ENCODE results near the gene CFAP46.

The CFAP46 gene

GRCh38 chr10:132788831-132789219 lies 153.5 kb downstream of the CFAP46 start:
- H3K9me3 ChIP-seq (ENCODE audit: insufficient read depth, low read length) = no peaks in the 10 kb centered on the region
- peak overlapping the region; percentile 56 for H3K9ac ChIP-seq (ENCODE audit: insufficient read length, low read depth)
- H3K4me3 ChIP-seq (ENCODE audit: insufficient read length, low read depth) = peak overlapping the region; percentile 18
- TF ChIP-seq SUZ12 (IDR thresholded peaks at IDR 0.05; ENCODE audit: extremely low read depth, insufficient read depth, insufficient read length) (peak; percentile 64), YY1 (IDR thresholded peaks at IDR 0.05; ENCODE audit: insufficient read depth, insufficient read length) (no peak), ZNF274 (IDR thresholded peaks at IDR 0.05; ENCODE audit: low read depth, low read length) (no peak)
- DNase-seq (ENCODE audit: low read depth, low spot score) = no peak
- H3K27me3 ChIP-seq (ENCODE audit: insufficient read depth, insufficient read length) = peaks cover 74% of the 10 kb centered on the region
- no peaks in the 10 kb centered on the region for H3K4me1 ChIP-seq (ENCODE audit: insufficient read depth, insufficient read length)
- H3K36me3 ChIP-seq (ENCODE audit: insufficient read depth, insufficient read length, low read length) = no peaks in the 10 kb centered on the region

DNA sequence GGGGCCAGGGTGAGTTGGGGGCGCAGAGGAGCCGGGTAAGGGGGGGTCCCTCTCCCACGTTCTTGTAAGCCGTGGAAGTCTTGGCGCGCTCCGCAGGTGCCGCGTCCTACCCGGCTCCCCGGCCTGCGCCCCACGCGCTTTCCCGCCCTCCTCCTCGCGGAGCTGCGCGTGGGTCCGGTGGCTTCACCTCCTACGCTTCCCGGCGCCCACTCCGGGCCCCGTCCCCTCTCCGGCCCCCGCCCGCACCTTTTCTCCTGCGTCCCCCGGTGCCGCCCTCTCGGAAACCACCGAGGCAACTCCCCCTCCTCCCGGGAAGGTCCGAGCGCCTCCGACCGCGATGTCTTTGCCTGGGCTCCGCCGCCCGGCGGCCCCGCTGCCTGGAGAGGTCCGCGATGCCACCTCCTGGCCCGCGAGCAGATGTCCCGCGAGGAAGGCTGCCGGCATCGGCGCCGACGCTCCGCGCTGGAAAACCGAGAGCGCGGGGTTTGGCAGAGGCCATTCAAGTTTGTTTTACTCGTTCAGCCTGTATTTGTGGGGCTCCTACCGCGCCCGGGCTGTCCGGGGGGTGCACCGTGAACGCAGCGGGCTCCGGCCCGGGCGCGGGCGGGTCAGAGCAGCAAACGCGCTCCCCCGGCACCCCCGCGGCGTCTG lies 154.1 kb downstream of the CFAP46 start:
- H3K4me3 ChIP-seq (ENCODE audit: insufficient read length, low read depth) = peak overlapping the region; percentile 18
- H3K27me3 ChIP-seq (ENCODE audit: insufficient read depth, insufficient read length) = peaks cover 78% of the 10 kb centered on the region
- no peaks in the 10 kb centered on the region for H3K9me3 ChIP-seq (ENCODE audit: insufficient read depth, low read length)
- H3K9ac ChIP-seq (ENCODE audit: insufficient read length, low read depth) = peak overlapping the region; percentile 32
- no peaks in the 10 kb centered on the region for H3K4me1 ChIP-seq (ENCODE audit: insufficient read depth, insufficient read length)
- H3K36me3 ChIP-seq (ENCODE audit: insufficient read depth, insufficient read length, low read length) = no peaks in the 10 kb centered on the region
- DNase-seq (ENCODE audit: low read depth, low spot score) = no peak
- peak; percentile 22 for TF ChIP-seq SUZ12 (IDR thresholded peaks at IDR 0.05; ENCODE audit: extremely low read depth, insufficient read depth, insufficient read length)
- no peak for TF ChIP-seq ZNF274 (IDR thresholded peaks at IDR 0.05; ENCODE audit: low read depth, low read length)

- no peaks in the 10 kb centered on the region for H3K36me3 ChIP-seq (ENCODE audit: insufficient read depth, insufficient read length, low read length)
- DNase-seq (ENCODE audit: low read depth, low spot score) = no peak
- H3K9me3 ChIP-seq (ENCODE audit: insufficient read depth, low read length) = no peaks in the 10 kb centered on the region
- no peak for TF ChIP-seq YY1 (IDR thresholded peaks at IDR 0.05; ENCODE audit: insufficient read depth, insufficient read length)
- no peak for TF ChIP-seq ZNF274 (IDR thresholded peaks at IDR 0.05; ENCODE audit: low read depth, low read length)
- no peak for TF ChIP-seq SUZ12 (IDR thresholded peaks at IDR 0.05; ENCODE audit: extremely low read depth, insufficient read depth, insufficient read length)
- peak overlapping the region; percentile 24 for H3K4me3 ChIP-seq (ENCODE audit: insufficient read length, low read depth)
- H3K9ac ChIP-seq (ENCODE audit: insufficient read length, low read depth) = peak overlapping the region; percentile 32
- H3K4me1 ChIP-seq (ENCODE audit: insufficient read depth, insufficient read length) = no peaks in the 10 kb centered on the region
- H3K27me3 ChIP-seq (ENCODE audit: insufficient read depth, insufficient read length) = peaks cover 85% of the 10 kb centered on the region
These were observed 154.7 kb downstream of the CFAP46 start for GRCh38 chr10:132787495-132788179.

DNA sequence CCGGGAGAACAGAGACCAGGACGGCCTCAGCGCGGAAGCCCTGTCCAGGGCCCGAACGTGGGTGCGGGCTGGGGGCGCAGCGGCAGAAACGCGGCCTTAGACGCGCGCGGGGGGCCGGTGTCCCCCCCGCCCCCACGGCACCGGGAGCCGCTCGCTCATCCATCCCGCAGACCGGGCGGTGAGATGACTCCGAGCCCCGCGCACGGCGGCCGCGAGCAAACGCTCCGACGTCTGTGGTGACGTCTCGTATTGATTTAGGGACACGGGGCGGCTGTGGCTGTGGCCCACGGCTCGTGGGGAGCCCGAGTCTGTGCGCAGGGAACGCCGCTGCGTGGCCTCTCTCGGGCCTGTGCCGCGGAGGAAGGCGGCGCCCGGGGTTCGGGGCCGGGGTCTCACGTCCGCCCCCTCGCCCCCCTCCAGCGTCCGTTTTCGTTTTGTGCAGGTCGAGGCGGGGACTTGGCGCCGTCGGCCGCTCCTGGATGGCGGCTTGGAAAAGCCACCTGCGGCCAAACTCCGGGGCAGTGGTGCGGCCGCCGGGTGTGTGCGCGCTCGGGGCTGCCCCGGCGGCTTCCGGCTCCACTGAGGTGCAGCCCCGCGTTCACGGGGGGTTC lies 155.4 kb downstream of the CFAP46 start:
- Histone ChIP-seq H3K9ac (ENCODE audit: insufficient read length, low read depth) (peak overlapping the region; percentile 32), H3K4me3 (ENCODE audit: insufficient read length, low read depth) (peak overlapping the region; percentile 24), H3K4me1 (ENCODE audit: insufficient read depth, insufficient read length) (no peaks in the 10 kb centered on the region), H3K36me3 (ENCODE audit: insufficient read depth, insufficient read length, low read length) (peaks cover under 1% of the 10 kb centered on the region), H3K9me3 (ENCODE audit: insufficient read depth, low read length) (no peaks in the 10 kb centered on the region), H3K27me3 (ENCODE audit: insufficient read depth, insufficient read length) (peaks cover 87% of the 10 kb centered on the region)
- TF ChIP-seq YY1 (IDR thresholded peaks at IDR 0.05; ENCODE audit: insufficient read depth, insufficient read length) = no peak
- peak; percentile 82 for TF ChIP-seq SUZ12 (IDR thresholded peaks at IDR 0.05; ENCODE audit: extremely low read depth, insufficient read depth, insufficient read length)
- TF ChIP-seq ZNF274 (IDR thresholded peaks at IDR 0.05; ENCODE audit: low read depth, low read length) = no peak
- DNase-seq (ENCODE audit: low read depth, low spot score) = no peak

DNA sequence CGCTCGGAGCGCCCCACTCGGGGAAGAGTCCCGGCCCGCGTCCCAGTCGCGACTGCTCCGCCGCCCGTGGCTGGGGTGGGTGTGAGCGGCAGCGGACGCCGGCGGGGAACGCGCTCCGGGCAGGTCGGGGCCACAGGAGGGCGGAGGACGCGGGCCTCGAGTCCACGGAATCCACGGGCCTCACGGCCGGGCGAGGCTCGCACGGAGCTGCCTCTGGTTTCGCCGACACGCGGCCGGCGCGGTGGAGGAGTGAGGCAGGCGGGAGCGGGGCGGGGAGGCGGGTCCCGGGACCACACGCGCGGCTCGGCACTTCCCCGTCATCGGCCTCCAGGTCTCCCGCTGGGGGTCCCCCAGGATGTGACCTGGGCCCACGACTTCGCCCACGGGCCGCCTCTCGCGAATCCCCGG lies 155.9 kb downstream of the CFAP46 start:
- Histone ChIP-seq H3K36me3 (ENCODE audit: insufficient read depth, insufficient read length, low read length) (peaks cover 5% of the 10 kb centered on the region), H3K4me1 (ENCODE audit: insufficient read depth, insufficient read length) (no peaks in the 10 kb centered on the region), H3K4me3 (ENCODE audit: insufficient read length, low read depth) (peak overlapping the region; percentile 24), H3K27me3 (ENCODE audit: insufficient read depth, insufficient read length) (peaks cover 87% of the 10 kb centered on the region), H3K9ac (ENCODE audit: insufficient read length, low read depth) (peak overlapping the region; percentile 32), H3K9me3 (ENCODE audit: insufficient read depth, low read length) (no peaks in the 10 kb centered on the region)
- no peak for DNase-seq (ENCODE audit: low read depth, low spot score)
- TF ChIP-seq SUZ12 (IDR thresholded peaks at IDR 0.05; ENCODE audit: extremely low read depth, insufficient read depth, insufficient read length) = peak; percentile 77
- no peak for TF ChIP-seq ZNF274 (IDR thresholded peaks at IDR 0.05; ENCODE audit: low read depth, low read length)

- Histone ChIP-seq H3K4me3 (ENCODE audit: insufficient read length, low read depth) (peak within 1 kb of the TSS; percentile 24), H3K9me3 (ENCODE audit: insufficient read depth, low read length) (no peaks in the 10 kb centered on the region), H3K27me3 (ENCODE audit: insufficient read depth, insufficient read length) (peaks cover 81% of the 10 kb centered on the region), H3K36me3 (ENCODE audit: insufficient read depth, insufficient read length, low read length) (peaks cover 5% of the 10 kb centered on the region), H3K4me1 (ENCODE audit: insufficient read depth, insufficient read length) (no peaks in the 10 kb centered on the region), H3K9ac (ENCODE audit: insufficient read length, low read depth) (peak within 1 kb of the TSS; percentile 32)
- TF ChIP-seq ZNF274 (IDR thresholded peaks at IDR 0.05; ENCODE audit: low read depth, low read length) = no peak
- TF ChIP-seq SUZ12 (IDR thresholded peaks at IDR 0.05; ENCODE audit: extremely low read depth, insufficient read depth, insufficient read length) = peak; percentile 8
- DNase-seq (ENCODE audit: low read depth, low spot score) = no peak
These were observed 156.5 kb downstream of the CFAP46 start, which contains the start of gene NKX6-2 for GRCh38 chr10:132785723-132786475. Gene NKX6-2, minus strand, starts transcription at chr10:132786147. Its CDS starts 199 bp downstream, at chr10:132785948.
